HG02852 (cell line): ENCODE measurements around the gene SVIL.
"Not testable (repeated sequence)": the region's sequence is repeated elsewhere in the genome, so short reads cannot be mapped to it uniquely, and the experiment has no call there.

ENCODE experiments used
- ATAC-seq: cut with Tn5 transposase; IDR thresholded peaks from one replicate; pipeline ENCODE4 v1.9.1; 2021; ENCODE audit warnings: mild to moderate bottlenecking, moderate library complexity; ENCODE audit not compliant: unreplicated experiment

Gene SVIL

GRCh38 chr10:29546773-29547313, 87.9 kb downstream of the SVIL start:
- no peak for ATAC-seq

- ATAC-seq, result no peak
Observed at GRCh38 chr10:29545122-29545521, 89.6 kb downstream of the SVIL start.

GRCh38 chr10:29543715-29544114, 91.1 kb downstream of the SVIL start:
- no peak for ATAC-seq

DNA sequence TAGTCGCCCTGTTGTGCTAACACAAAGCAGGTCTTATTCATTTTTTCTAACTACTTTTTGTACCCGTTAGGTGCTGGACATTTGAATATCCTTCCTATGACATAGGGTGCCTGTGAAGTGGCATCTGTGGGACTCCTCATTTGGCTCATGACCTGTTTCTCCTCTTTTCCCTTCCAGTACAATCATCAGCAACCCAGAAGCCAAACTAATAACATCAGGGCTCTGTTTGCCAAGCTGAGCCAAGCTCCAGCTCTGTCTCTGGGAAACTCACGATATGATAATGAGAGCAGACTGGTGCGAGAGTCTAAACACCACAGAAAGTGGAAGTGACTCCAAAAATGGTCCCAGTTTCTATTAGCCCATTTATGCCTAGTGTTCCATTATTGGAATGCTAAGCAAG, 92.0 kb downstream of the SVIL start:
- ATAC-seq, result no peak

DNA sequence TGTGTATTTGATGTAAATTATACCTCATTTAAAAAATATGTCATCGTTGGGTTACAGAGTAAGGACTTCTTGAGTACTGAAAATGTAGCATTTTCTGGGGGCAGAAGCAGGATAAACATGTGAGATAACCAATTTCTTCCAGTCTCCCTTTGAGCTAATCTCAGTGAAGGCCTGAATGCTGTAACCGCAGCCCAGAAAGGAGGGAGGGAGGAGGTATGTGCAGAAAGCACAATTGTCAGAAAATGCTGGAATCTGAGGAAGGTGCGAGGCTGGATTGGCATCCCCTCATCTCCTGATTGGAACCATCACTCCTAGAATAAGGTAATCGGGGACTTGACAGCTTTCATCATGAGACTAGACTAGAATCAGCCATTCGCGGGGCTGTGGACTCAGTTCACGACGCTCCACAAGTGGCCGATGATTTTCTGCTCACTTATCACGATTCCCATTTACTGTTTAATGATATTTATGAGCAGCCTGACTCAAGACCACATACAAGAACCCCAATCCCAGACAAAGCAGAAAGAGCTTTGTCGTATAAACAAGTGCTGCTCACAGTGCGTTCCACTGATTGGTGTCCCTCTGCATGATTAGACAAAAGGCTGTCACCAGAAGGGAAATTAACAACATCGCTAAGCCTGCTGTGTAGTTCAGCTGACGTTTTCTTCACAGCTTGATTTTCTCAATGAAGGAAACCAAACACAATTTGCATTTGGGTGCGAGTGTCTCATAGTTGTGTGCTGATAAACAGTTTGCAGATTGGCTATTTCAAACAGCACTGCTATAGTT, 93.2 kb downstream of the SVIL start:
- no peak for ATAC-seq

DNA sequence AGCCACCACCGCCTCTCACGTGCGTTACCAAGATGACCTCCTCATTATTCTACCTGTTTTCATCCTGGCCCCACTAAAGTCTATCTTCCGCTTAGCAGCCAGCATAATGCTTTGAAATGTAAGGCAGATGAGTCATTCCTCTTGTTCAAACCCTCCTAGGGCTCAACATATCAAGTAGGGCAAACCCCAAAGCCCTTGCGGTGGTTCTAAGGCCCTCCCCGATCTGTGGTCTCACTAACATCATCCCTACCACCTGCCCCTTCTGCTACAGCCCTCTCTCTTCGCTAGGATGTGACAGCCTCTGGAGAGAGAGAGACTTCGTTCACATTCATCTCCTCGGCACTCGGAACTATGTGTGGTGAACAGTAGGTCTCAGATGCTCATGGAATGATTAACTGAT, 94.8 kb downstream of the SVIL start:
- no peak for ATAC-seq

DNA sequence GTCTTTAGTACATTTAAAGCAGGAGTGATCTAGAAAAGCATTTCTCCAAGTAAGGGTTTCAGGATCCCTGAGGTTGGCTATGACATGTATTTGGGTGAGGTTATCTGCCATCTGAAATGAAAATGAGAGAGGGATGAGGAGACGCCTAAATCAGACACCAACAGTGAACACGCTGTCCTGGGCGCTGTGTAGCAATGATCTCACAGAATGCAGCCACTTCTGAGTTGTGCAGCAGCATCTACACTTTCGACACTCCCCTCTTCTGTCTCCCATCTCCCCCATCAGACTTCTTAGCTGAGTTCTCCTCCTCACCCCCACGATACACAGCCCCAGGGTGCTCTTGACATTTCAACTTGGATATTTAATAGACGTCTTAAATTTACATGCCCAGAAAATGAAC, 95.4 kb downstream of the SVIL start:
- no peak for ATAC-seq

GRCh38 chr10:29537799-29538198, 97.0 kb downstream of the SVIL start:
- ATAC-seq, result no peak

DNA sequence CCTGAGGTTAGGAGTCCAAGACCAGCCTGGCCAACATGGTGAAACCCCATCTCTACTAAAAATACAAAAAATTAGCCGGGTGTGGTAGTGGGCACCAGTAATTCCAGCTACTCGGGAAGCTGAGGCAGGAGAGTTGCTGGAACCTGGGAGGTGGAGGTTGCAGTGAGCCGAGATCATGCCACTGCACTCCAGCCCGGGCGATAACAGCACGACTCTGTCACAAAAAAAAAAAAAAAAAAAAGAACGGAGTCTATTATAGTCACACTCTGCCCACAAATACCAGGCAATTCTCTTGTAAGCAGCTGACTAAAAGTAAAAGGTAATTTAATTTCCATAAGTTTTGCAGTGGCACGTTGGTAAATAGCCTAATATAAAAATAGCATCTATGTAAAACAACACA, 98.1 kb downstream of the SVIL start:
- not testable (repeated sequence) for ATAC-seq

GRCh38 chr10:29535778-29536453, 98.9 kb downstream of the SVIL start:
- ATAC-seq, result no peak

GRCh38 chr10:29535012-29535777, 99.6 kb downstream of the SVIL start:
- no peak for ATAC-seq

- ATAC-seq, result no peak
Observed at GRCh38 chr10:29534590-29534989, 100.2 kb downstream of the SVIL start.

DNA sequence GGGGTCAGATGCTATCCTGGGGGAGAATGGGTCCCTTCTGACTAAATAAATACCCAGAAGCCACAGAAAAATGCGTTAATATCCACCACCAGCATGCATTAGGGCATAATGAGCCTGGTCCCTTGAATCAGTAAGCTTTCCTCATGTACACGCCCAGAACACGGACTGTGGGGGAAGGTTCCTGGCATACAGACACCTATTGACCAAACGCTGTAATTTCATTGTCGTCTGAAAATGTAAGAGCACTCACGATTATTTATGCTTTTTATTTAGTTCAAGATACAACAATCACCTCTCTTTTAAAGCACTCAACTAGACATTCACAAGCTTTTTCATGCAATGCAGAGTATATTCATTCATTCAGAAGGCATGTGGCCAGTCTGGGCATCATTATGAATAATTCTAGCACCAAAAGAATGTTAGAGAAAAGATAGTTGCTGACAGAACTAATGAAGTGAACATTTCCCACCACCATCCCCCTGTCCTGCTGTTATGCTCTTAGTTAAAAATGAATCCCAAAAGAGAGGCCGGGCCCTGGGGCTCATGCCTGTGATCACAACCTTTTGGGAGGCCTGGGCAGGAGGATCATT, 101.0 kb downstream of the SVIL start:
- no peak for ATAC-seq

- ATAC-seq, result no peak
Observed at GRCh38 chr10:29533046-29533445, 101.7 kb downstream of the SVIL start.

DNA sequence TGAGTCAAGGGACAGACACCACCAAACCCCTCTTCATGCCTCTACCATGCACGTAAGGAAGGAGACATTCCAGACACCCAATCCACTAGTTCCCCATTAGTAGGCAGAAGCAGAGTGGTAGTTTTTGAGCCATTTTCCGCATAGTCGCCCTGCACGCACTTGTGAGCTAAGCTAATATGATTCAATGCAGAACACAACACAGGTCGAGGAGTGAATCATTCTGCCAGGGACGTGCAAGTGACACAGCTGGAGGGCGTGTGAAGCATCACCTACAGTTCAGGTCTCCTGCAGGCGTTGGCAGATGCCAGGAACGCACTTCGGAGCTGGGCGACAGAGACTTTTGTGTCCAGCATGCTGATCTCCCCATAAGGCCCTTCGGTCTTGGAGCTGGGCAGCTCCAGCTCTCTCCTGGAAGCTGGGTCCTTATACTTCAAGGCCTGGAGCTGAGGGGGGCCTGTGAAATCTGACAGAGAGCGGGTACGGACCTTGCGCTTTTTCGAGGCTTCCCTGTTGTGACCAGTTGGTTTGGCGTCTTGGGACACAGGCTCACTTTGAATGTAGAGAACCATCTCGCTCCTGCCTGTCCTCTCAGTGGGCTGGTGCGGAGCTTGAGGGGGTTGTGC, 102.4 kb downstream of the SVIL start:
- ATAC-seq, result no peak

- ATAC-seq, result no peak
Observed at GRCh38 chr10:29530112-29530976, 104.4 kb downstream of the SVIL start.

DNA sequence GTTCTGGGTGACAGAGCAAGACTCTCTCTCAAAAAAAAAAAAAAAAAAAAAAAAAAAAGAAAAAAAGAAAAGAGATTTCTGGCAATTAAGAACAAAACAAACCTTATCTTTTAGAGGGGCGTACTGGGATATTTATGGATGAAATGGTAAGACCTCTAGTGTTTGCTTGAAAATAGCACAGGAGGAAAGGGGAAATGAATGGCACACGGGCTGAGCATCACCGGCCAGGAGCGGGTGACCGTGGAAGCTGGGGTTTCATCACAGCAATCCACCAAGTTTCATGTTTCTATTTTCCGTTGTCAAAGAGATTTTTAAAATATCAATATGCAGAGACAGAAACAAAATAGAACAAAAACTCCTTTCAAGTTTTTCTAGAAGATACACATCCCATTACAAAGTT, 105.6 kb downstream of the SVIL start:
- ATAC-seq, result no peak

GRCh38 chr10:29525762-29526161, 109.0 kb downstream of the SVIL start:
- no peak for ATAC-seq

DNA sequence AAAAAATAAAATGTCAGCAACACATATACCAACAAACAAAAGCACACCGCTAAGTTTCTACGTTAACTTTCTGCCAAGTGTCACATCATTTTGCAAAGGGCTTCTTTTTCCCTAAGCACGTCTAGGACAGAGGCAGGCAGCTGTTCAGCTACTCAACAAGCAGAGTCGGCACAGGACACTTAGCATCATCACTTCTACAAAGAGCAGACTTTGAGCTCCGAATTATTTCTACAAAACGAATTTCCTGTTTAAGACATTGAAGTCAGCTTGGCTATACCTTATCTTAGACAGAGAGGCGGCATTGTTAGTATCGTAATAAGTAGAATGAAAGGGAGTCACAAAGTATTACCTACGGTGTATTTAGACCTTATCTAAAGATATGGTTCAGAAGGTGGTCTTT, 110.1 kb downstream of the SVIL start:
- ATAC-seq, result no peak

- ATAC-seq, result no peak
Observed at GRCh38 chr10:29524294-29524693, 110.5 kb downstream of the SVIL start.
